ENCODE data around the gene SEMA4D. TPM values are rescaled to one million over a fixed set of nuclear protein-coding genes. Genes with fewer than 3 reads are reported as not detected.

The SEMA4D gene
- total and polyA plus RNA-seq, 9 of the 15 experiments (the other 6 are each of a cell fraction or from before 2014, with no cell fraction given): 0.38 to 5.1 (median 1.8) TPM

DNA sequence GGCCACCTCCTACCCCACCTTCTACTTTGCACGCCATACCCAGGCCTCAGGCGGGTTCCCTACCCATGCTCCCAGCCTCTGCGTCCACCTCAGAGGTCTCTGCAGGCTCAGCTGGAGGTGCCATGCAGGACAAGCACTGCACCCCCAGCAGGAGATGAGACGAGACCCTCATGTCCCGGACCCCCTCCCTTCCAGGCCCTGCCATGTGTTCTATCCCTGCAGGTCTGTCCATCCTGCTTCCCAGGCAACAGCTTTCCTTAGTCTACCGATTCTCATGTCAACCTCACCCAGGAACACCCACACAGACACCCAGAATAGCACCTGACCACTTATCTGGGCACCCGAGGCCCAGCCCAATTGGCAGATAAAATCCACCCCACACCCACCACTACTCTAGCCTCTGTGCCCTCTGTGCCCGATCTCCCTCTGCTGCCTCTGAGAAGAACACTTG lies 52.1 kb downstream of the SEMA4D start (continued):
- TF ChIP-seq ERF (CRISPR knock-in tag; IDR thresholded peaks at IDR 0.05): no peak
- no peak for TF ChIP-seq SMC3 (conservative IDR thresholded peaks at IDR 0.05; ENCODE audit: insufficient read depth, low read depth, low read length)
- no peak for TF ChIP-seq MXI1 (IDR thresholded peaks at IDR 0.05; ENCODE audit: low read depth, low read length)

DNA sequence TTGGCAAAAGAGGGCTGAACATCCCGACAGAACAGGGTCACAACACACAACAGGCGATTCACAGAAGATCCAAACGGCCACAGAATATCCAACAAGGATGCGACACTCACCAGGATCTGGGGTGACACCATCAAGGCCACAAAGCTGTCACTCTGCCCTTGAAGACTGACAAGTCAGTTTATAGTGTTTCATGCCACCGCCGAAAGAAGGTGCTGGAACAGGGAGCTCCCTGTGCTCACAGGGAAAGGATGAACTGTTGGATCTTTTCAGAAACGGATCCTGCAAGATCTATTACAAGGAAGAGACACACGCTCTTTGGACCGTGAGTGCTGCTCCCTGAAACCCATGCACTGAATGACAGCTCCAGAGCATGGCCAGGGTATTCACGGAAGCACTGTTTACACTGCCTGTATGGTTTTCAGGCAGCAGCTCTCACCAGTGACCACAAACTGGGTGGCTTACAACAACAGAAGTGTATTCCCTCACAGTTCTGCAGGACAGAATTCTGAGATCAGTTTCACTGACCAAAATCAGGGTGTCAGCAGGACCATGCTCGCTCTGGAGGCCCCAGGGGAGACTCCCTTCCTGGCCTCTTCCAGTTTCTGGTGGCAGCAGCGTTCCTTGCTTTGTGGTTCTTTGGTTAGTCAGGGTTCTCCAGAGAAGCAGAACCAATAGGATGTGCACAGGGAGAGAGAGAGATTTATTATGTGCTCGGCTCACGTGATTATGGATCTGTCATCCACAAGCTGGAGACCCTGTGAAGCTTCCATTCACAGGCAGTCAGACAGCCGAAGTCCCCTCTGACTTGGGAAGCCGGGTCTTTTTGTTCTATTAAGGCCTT lies 52.8 kb downstream of the SEMA4D start:
- Histone ChIP-seq H3K4me3 (no peak overlapping the region), H3K9me3 (replicated peaks; ENCODE audit: control insufficient read depth, insufficient read depth, low read depth, low read length) (no peaks in the 10 kb centered on the region), H3K4me1 (replicated peaks in 1 of 2; ENCODE audit: control insufficient read depth in 2 of 2, insufficient read depth in 2 of 2, low read length in 2 of 2) (no peaks in the 10 kb centered on the region), H3K27ac (ENCODE audit: extremely low read depth, low read depth, low read length) (no peak overlapping the region), H3K9me1 (ENCODE audit: control insufficient read depth, insufficient read depth, low read length) (no peaks in the 10 kb centered on the region), H3K4me2 (ENCODE audit: insufficient read depth, low read length) (no peak overlapping the region), H4K20me1 (replicated peaks; ENCODE audit: control insufficient read depth, insufficient read depth, low read length) (no peaks in the 10 kb centered on the region), H3K27me3 (ENCODE audit: control insufficient read depth in 2 of 2, insufficient read depth in 2 of 2, low read length in 2 of 2) (peaks cover 4 to 69% of the 10 kb centered on the region in 2 experiments; a peak in 4 of 5 replicates), H3K79me2 (ENCODE audit: control insufficient read depth, insufficient read depth, low read length) (no peaks in the 10 kb centered on the region), H3K36me3 (ENCODE audit: control insufficient read depth, insufficient read depth, low read length) (no peaks in the 10 kb centered on the region), H2AFZ (ENCODE audit: low read depth, low read length) (no peak overlapping the region), H3K9ac (ENCODE audit: insufficient read depth in 1 of 2, low read depth in 2 of 2, low read length in 2 of 2) (no peak overlapping the region)
- POLR2A ChIA-PET: no interaction called here
- no TSS peak for BruUV-seq (replicated peaks)
- FAIRE-seq: no peak
- TF ChIP-seq ZNF830 (CRISPR knock-in tag; IDR thresholded peaks at IDR 0.05) (no peak), CHD4 (IDR thresholded peaks at IDR 0.05; ENCODE audit: insufficient read depth, insufficient replicate concordance, low read depth, low read length, poor library complexity, severe bottlenecking) (no peak), RBM22 (IDR thresholded peaks at IDR 0.05; ENCODE audit: low read depth, low read length, poor library complexity, severe bottlenecking) (no peak), NFATC3 (IDR thresholded peaks at IDR 0.05) (no peak), SIN3B (IDR thresholded peaks at IDR 0.05; ENCODE audit: low read depth) (no peak), RBFOX2 (IDR thresholded peaks at IDR 0.05; ENCODE audit: low read depth, low read length) (no peak), MCM5 (IDR thresholded peaks at IDR 0.05; ENCODE audit: low read depth) (no peak), ZNF384 (IDR thresholded peaks at IDR 0.05; ENCODE audit: low read depth, low read length) (no peak), ARHGAP35 (IDR thresholded peaks at IDR 0.05; ENCODE audit: partially characterized antibody) (no peak)
- intact Hi-C loops (cut with micrococcal nuclease) (no loop called here), in situ Hi-C loops (cut with MboI) (no loop called here)
- CTCF ChIA-PET (ENCODE audit: low intra/inter-chr PET ratio): no interaction called here
- 5% methylated on average over 14 of the region's 16 CpGs for WGBS (ENCODE audit: insufficient coverage, low coverage, missing lambda C conversion rate)
- DNase-seq (ENCODE audit: extremely low read depth in 1 of 4, low spot score in 3 of 4): no peak
- ATAC-seq: no peak

All from K562 (cell line).